ENCODE results near the gene PURA. TPM values are rescaled to one million over a fixed set of nuclear protein-coding genes. Genes with fewer than 3 reads are reported as not detected.

PURA gene
- total RNA-seq, 1 donor from 2014 or later: 11.0 TPM

DNA sequence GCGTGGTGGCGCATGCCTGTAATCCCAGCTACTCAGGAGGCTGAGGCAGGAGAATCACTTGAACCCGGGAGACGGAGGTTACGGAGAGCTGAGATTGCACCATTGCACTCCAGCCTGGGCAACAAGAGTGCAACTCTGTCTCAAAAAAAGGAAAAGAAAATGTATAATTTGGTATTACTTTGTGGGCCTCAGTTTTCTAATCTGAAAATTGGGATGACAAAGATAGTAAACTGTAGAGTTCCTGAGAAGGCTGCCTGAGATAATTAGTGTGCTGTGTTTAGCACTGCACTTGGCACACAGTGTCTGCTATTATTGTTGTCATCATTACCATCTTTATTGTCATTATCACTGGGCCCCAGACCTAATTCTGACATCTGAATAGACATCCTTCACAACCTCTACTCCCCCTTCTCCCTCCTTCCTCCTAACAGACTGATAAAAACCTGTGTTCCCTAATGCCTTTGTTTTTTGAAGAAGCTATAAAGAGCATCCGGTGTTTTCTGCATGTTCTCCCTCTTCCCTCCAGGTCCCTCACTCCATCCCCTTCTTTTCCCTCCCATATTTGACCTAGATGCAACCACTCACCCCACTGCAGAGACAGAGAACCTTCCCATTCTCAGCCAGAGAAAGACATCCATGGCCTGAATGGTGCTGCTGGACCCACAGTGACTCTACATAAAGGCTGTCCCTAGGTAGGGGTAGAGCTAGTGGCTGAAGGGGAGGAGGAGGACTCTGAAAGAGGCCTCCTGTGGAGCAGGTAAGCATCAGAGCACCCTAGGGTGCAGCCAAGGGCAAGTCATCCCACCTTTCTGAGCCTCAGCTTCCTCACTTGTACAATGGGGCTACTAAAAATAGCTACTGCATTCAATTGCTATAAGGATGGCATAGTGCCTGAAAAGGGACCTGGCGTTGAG, 45.4 kb downstream of the PURA start:
- no peak for DNase-seq (ENCODE audit: low spot score)
- Mint-ChIP-seq H3K4me3 (ENCODE audit: low read depth) (no peak overlapping the region), H3K4me1 (ENCODE audit: low read depth) (no peaks in the 10 kb centered on the region), H3K27me3 (ENCODE audit: low read depth) (peaks cover 9% of the 10 kb centered on the region), H3K36me3 (ENCODE audit: low read depth) (no peaks in the 10 kb centered on the region), H3K9me3 (no peaks in the 10 kb centered on the region), H3K27ac (no peak overlapping the region)
- intact Hi-C loops (cut with micrococcal nuclease): no loop called here

DNA sequence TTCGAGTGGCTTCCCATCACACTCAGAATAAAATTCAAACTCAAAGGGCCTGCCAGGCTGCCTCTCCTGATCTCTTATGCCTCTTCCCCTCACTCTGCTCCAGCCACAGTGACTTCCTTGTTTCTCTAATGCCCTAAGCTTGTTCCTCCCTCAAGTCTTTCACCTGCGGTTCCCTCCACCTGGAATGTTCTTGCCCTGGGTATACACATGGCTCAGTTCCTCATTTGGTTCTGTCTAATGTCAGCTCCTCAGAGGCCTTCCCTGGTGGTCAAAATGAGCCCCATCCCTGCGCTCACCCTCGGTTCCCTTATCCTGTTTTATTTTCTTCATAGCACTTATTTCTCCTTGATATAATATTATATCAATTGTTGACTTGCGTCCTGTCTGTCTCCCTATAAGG, 48.4 kb downstream of the PURA start:
- H3K36me3 Mint-ChIP-seq (ENCODE audit: low read depth): no peaks in the 10 kb centered on the region
- no peak for DNase-seq (ENCODE audit: low spot score)
- intact Hi-C loops (cut with micrococcal nuclease): no loop called here
- peaks cover 15% of the 10 kb centered on the region for H3K27me3 Mint-ChIP-seq (ENCODE audit: low read depth)
- H3K27ac Mint-ChIP-seq: no peak overlapping the region
- H3K4me1 Mint-ChIP-seq (ENCODE audit: low read depth): no peaks in the 10 kb centered on the region
- H3K4me3 Mint-ChIP-seq (ENCODE audit: low read depth): no peak overlapping the region
- no peaks in the 10 kb centered on the region for H3K9me3 Mint-ChIP-seq

DNA sequence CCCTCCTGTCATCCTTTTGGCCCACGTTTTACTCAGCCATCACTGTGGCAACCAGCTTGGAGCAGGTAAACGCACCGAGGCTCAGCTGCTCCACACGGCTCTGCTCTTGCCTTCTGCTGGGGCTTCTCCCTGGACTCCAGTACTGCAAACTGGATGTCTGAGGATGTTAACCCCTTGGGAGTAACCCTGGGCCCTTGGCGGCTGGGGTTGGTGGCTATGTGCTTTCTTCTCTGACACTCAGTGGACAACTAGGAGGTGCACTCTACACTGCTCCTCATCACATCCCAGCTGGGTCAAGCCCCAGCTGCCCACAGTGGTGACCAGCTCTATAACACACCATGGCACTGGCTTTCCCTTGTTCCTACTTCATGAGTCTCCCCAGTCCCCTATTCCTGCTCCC, 48.9 kb downstream of the PURA start:
- Mint-ChIP-seq H3K9me3 (no peaks in the 10 kb centered on the region), H3K4me1 (ENCODE audit: low read depth) (no peaks in the 10 kb centered on the region), H3K4me3 (ENCODE audit: low read depth) (no peak overlapping the region), H3K27me3 (ENCODE audit: low read depth) (peaks cover 16% of the 10 kb centered on the region), H3K36me3 (ENCODE audit: low read depth) (no peaks in the 10 kb centered on the region), H3K27ac (no peak overlapping the region)
- no peak for DNase-seq (ENCODE audit: low spot score)
- intact Hi-C loops (cut with micrococcal nuclease): no loop called here

- Mint-ChIP-seq H3K36me3 (ENCODE audit: low read depth) (no peaks in the 10 kb centered on the region), H3K27ac (no peak overlapping the region), H3K4me3 (ENCODE audit: low read depth) (no peak overlapping the region), H3K9me3 (no peaks in the 10 kb centered on the region), H3K27me3 (ENCODE audit: low read depth) (peaks cover 16% of the 10 kb centered on the region), H3K4me1 (ENCODE audit: low read depth) (peaks cover 4% of the 10 kb centered on the region)
- DNase-seq (ENCODE audit: low spot score): no peak
- intact Hi-C loops (cut with micrococcal nuclease): no loop called here
These were observed 51.4 kb downstream of the PURA start for GRCh38 chr5:140165101-140165922.

DNA sequence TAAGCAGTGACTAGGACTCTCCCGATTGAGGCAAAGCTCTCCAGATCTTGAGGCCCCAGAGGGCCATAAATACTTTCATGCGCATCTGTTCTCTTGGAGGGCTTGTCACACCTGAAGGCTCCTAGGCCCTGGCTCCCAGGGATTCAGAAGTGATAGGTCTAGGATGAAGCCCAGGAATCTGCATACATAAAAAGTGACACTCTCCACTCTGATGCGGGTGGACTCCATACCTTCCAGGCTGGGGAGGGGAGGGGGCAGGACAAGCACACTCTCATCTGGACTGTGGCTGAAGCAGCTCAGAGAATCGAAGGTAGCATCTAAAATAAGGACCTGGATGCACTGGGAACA, 52.0 kb downstream of the PURA start:
- no peak overlapping the region for H3K4me3 Mint-ChIP-seq (ENCODE audit: low read depth)
- H3K36me3 Mint-ChIP-seq (ENCODE audit: low read depth): no peaks in the 10 kb centered on the region
- H3K27ac Mint-ChIP-seq: no peak overlapping the region
- peaks cover 12% of the 10 kb centered on the region for H3K27me3 Mint-ChIP-seq (ENCODE audit: low read depth)
- intact Hi-C loops (cut with micrococcal nuclease): no loop called here
- DNase-seq (ENCODE audit: low spot score): no peak
- H3K9me3 Mint-ChIP-seq: no peaks in the 10 kb centered on the region
- peaks cover 4% of the 10 kb centered on the region for H3K4me1 Mint-ChIP-seq (ENCODE audit: low read depth)

DNA sequence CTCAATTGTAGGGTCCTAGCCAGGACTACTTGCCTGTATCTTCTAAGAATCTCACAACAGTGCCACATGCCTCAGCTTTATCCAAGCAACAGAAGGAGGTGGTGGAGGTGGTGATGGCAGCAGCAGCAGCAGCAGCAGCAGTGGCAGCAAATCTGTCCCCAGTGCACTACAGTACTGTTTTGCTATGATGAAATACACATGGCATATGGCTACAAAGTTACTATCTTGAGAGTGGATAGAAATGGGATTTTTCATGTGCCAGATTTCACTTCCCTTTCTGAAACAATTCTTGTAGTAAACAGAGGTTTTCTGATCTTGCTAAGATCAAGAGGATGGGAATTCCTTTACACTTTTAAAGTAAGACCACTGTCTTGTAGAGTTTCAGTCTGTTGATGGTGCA, 53.0 kb downstream of the PURA start:
- Mint-ChIP-seq H3K9me3 (no peaks in the 10 kb centered on the region), H3K36me3 (ENCODE audit: low read depth) (no peaks in the 10 kb centered on the region), H3K4me3 (ENCODE audit: low read depth) (no peak overlapping the region), H3K4me1 (ENCODE audit: low read depth) (peaks cover 4% of the 10 kb centered on the region), H3K27me3 (ENCODE audit: low read depth) (peaks cover 19% of the 10 kb centered on the region), H3K27ac (no peak overlapping the region)
- intact Hi-C loops (cut with micrococcal nuclease): no loop called here
- no peak for DNase-seq (ENCODE audit: low spot score)

DNA sequence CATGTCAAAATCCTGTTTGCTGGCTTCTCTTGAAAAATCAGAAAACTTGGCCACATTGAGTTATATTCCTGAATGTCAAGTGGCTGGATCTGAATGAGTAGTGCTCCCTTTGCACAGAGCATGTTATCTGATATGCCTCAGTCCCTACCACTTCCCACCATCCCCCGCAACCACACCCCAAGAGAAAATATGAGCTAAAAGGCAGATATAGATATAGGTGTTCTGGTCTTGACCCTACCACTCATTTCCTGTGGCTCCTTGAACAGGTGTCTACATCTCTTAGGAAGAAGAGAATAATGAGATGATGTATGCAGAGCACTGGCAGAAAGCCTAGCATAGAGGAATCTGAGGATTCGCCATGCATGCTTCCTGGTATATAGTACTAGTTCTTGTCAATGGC, 54.5 kb downstream of the PURA start:
- H3K36me3 Mint-ChIP-seq (ENCODE audit: low read depth): no peaks in the 10 kb centered on the region

DNA sequence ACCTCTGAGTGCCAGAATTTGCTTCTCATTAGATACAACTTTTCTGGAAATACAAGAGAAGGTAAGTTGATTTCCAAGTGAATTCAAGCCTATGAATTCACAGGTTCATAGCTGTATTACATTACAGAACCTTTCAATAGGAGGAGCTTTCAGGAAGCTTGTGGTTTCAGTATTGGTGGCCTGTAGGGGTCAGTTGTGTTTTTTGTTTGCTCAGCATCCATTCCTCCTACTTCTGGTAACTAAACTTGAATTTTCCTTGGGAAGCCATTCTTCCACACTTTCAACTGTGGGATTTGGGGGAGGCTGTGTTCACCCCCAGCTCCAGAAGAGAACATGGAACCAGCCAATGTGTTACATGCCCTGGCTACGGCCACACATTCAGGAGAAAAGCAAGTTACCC, 55.5 kb downstream of the PURA start:
- Mint-ChIP-seq H3K9me3 (no peaks in the 10 kb centered on the region), H3K4me3 (ENCODE audit: low read depth) (no peak overlapping the region), H3K27me3 (ENCODE audit: low read depth) (peaks cover 25% of the 10 kb centered on the region), H3K4me1 (ENCODE audit: low read depth) (peaks cover 4% of the 10 kb centered on the region), H3K36me3 (ENCODE audit: low read depth) (no peaks in the 10 kb centered on the region), H3K27ac (no peak overlapping the region)
- DNase-seq (ENCODE audit: low spot score): no peak
- intact Hi-C loops (cut with micrococcal nuclease): no loop called here

More for the DNA sequence above, 54.5 kb downstream of the PURA start:
- Mint-ChIP-seq H3K9me3 (no peaks in the 10 kb centered on the region), H3K27me3 (ENCODE audit: low read depth) (peaks cover 21% of the 10 kb centered on the region), H3K4me3 (ENCODE audit: low read depth) (no peak overlapping the region), H3K27ac (no peak overlapping the region), H3K4me1 (ENCODE audit: low read depth) (peaks cover 4% of the 10 kb centered on the region)
- intact Hi-C loops (cut with micrococcal nuclease): no loop called here
- no peak for DNase-seq (ENCODE audit: low spot score)

- Mint-ChIP-seq H3K27me3 (ENCODE audit: low read depth) (peaks cover 27% of the 10 kb centered on the region), H3K36me3 (ENCODE audit: low read depth) (peaks cover 4% of the 10 kb centered on the region), H3K4me1 (ENCODE audit: low read depth) (peaks cover 14% of the 10 kb centered on the region), H3K9me3 (no peaks in the 10 kb centered on the region), H3K4me3 (ENCODE audit: low read depth) (no peak overlapping the region), H3K27ac (no peak overlapping the region)
- DNase-seq (ENCODE audit: low spot score): no peak
- intact Hi-C loops (cut with micrococcal nuclease): no loop called here
These were observed 58.6 kb downstream of the PURA start for GRCh38 chr5:140172483-140172882.

DNA sequence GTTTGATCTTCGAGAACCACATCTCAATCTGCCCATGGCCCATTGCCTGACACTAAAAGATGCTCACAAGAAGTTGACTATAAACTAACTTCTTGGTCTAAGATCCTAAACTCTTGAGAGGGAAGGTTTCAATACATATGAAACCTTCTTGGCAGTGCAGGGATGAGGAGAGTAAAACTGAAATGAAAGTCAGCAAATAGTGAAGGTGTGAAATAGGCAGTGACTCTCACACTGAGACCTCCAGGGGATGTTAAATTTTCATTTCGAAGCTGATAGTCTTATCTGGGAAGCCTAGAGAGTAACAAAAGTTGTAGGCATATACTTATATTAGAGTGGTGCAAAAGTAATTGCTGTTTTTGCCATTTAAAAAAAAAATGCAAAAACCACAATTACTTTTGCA, 60.1 kb downstream of the PURA start:
- intact Hi-C loops (cut with micrococcal nuclease): loop anchor here (2.0 kb wide), 1 partner anchor 59 kb away; the partner anchor contains the start of gene PURA
- DNase-seq (ENCODE audit: low spot score): no peak
- Mint-ChIP-seq H3K4me1 (ENCODE audit: low read depth) (peaks cover 10% of the 10 kb centered on the region), H3K9me3 (no peaks in the 10 kb centered on the region), H3K36me3 (ENCODE audit: low read depth) (peaks cover 4% of the 10 kb centered on the region), H3K27ac (no peak overlapping the region), H3K4me3 (ENCODE audit: low read depth) (peak overlapping the region; percentile 46), H3K27me3 (ENCODE audit: low read depth) (peaks cover 27% of the 10 kb centered on the region)

- Mint-ChIP-seq H3K36me3 (ENCODE audit: low read depth) (peaks cover 4% of the 10 kb centered on the region), H3K4me1 (ENCODE audit: low read depth) (peaks cover 10% of the 10 kb centered on the region), H3K27me3 (ENCODE audit: low read depth) (peaks cover 27% of the 10 kb centered on the region), H3K4me3 (ENCODE audit: low read depth) (peak within 1 kb of the TSS; percentile 93), H3K27ac (peak within 1 kb of the TSS; percentile 83), H3K9me3 (no peaks in the 10 kb centered on the region)
- intact Hi-C loops (cut with micrococcal nuclease): loop anchor here (2.0 to 5.0 kb wide), 2 partner anchors 60 to 178 kb away; partner anchors contain the start of gene PURA
- DNase-seq (ENCODE audit: low spot score): peak; percentile 93
These were observed 60.8 kb downstream of the PURA start, which contains the start of gene CYSTM1 for GRCh38 chr5:140174465-140175366. TSS of gene CYSTM1 (plus strand) at chr5:140175188. CDS start at chr5:140194466, 19,278 bp downstream.
